IPS DF 6.9 (cell line): ENCODE data around the gene CLMN.

Experiments used
- DNase-seq: peaks from one replicate; pipeline ENCODE4 v3.0.0-alpha.2; 2013; ENCODE audit warnings: low read depth, low spot score
- H3K27ac ChIP-seq: one replicate; pipeline ENCODE4 v1.5.1; 2013; ENCODE audit warnings: low read length, control low read depth
- H3K27me3 ChIP-seq: 2 replicates; pipeline ENCODE4 v1.6.1; 2013; ENCODE audit warnings: mild to moderate bottlenecking, low read length; ENCODE audit not compliant: control insufficient read depth, insufficient read depth
- H3K36me3 ChIP-seq: 2 replicates; pipeline ENCODE4 v1.6.1; 2013; ENCODE audit warnings: low read length; ENCODE audit not compliant: control insufficient read depth, insufficient read depth
- H3K4me1 ChIP-seq: 2 replicates; pipeline ENCODE4 v1.6.1; 2013; ENCODE audit warnings: low read length; ENCODE audit not compliant: control insufficient read depth, insufficient read depth
- H3K4me3 ChIP-seq: 2 replicates; pipeline ENCODE4 v1.5.1; 2013; ENCODE audit warnings: mild to moderate bottlenecking, low read length
- H3K9me3 ChIP-seq: 2 replicates; pipeline ENCODE4 v1.6.1; 2013; ENCODE audit warnings: low read length, inconsistent platforms; ENCODE audit not compliant: control insufficient read depth, insufficient read depth
- WGBS: extraction: QIAGEN DNeasy Blood & Tissue Kit; methylation state at CpG from one replicate; pipeline ENCODE4 v1.1.7; 2013; ENCODE audit warnings: mixed read lengths, missing lambda C conversion rate; ENCODE audit not compliant: insufficient read length, insufficient coverage; 5-methylcytosine and 5-hydroxymethylcytosine counted together

Gene CLMN

GRCh38 chr14:95341564-95341963 is 21.9 kb upstream of the CLMN start:
- H3K27me3 ChIP-seq = no peaks in the 10 kb centered on the region
- H3K4me3 ChIP-seq = no peak overlapping the region
- H3K9me3 ChIP-seq = no peaks in the 10 kb centered on the region
- DNase-seq = no peak
- no CpG with 5 or more reads among the region's 4 CpGs for WGBS
- H3K36me3 ChIP-seq = no peaks in the 10 kb centered on the region
- no peaks in the 10 kb centered on the region; the same call in 1 of the 2 replicates for H3K4me1 ChIP-seq
- no peak overlapping the region for H3K27ac ChIP-seq

- H3K27me3 ChIP-seq = no peaks in the 10 kb centered on the region
- H3K27ac ChIP-seq = no peak overlapping the region
- H3K4me3 ChIP-seq = no peak overlapping the region
- no peaks in the 10 kb centered on the region for H3K36me3 ChIP-seq
- no peaks in the 10 kb centered on the region; the same call in 1 of the 2 replicates for H3K4me1 ChIP-seq
- no CpG with 5 or more reads among the region's 1 CpG for WGBS
- H3K9me3 ChIP-seq = no peaks in the 10 kb centered on the region
- DNase-seq = no peak
These were observed 21.4 kb upstream of the CLMN start for GRCh38 chr14:95341115-95341514.

- H3K36me3 ChIP-seq = no peaks in the 10 kb centered on the region
- DNase-seq = no peak
- no peak overlapping the region for H3K27ac ChIP-seq
- no peak overlapping the region for H3K4me3 ChIP-seq
- H3K4me1 ChIP-seq = no peaks in the 10 kb centered on the region; the same call in 1 of the 2 replicates
- no CpG with 5 or more reads among the region's 8 CpGs for WGBS
- no peaks in the 10 kb centered on the region for H3K9me3 ChIP-seq
- H3K27me3 ChIP-seq = no peaks in the 10 kb centered on the region
These were observed 20.5 kb upstream of the CLMN start for GRCh38 chr14:95340201-95340697.

- no peaks in the 10 kb centered on the region; the same call in 1 of the 2 replicates for H3K4me1 ChIP-seq
These were observed 19.7 kb upstream of the CLMN start for GRCh38 chr14:95339301-95339865.

GRCh38 chr14:95338436-95338835 is 18.7 kb upstream of the CLMN start:
- H3K36me3 ChIP-seq = no peaks in the 10 kb centered on the region
- WGBS = no CpG with 5 or more reads among the region's 5 CpGs
- H3K27me3 ChIP-seq = no peaks in the 10 kb centered on the region
- H3K9me3 ChIP-seq = no peaks in the 10 kb centered on the region
- no peak overlapping the region for H3K4me3 ChIP-seq
- H3K27ac ChIP-seq = no peak overlapping the region
- no peak for DNase-seq
- H3K4me1 ChIP-seq = no peaks in the 10 kb centered on the region; the same call in 1 of the 2 replicates

More at GRCh38 chr14:95339301-95339865, 19.7 kb upstream of the CLMN start:
- DNase-seq = no peak
- H3K36me3 ChIP-seq = no peaks in the 10 kb centered on the region
- no peaks in the 10 kb centered on the region for H3K27me3 ChIP-seq
- no peak overlapping the region for H3K27ac ChIP-seq
- H3K9me3 ChIP-seq = no peaks in the 10 kb centered on the region
- no CpG with 5 or more reads among the region's 10 CpGs for WGBS
- no peak overlapping the region for H3K4me3 ChIP-seq

- no peaks in the 10 kb centered on the region for H3K27me3 ChIP-seq
- no peaks in the 10 kb centered on the region; the same call in 1 of the 2 replicates for H3K4me1 ChIP-seq
- H3K4me3 ChIP-seq = no peak overlapping the region
- DNase-seq = no peak
- H3K9me3 ChIP-seq = no peaks in the 10 kb centered on the region
- no peak overlapping the region for H3K27ac ChIP-seq
- no peaks in the 10 kb centered on the region for H3K36me3 ChIP-seq
- no CpG with 5 or more reads among the region's 10 CpGs for WGBS
These were observed 17.4 kb upstream of the CLMN start for GRCh38 chr14:95337041-95337595.

- Histone ChIP-seq H3K27ac (no peak overlapping the region), H3K27me3 (no peaks in the 10 kb centered on the region), H3K4me3 (no peak overlapping the region), H3K36me3 (no peaks in the 10 kb centered on the region), H3K4me1 (no peaks in the 10 kb centered on the region; the same call in 1 of the 2 replicates), H3K9me3 (no peaks in the 10 kb centered on the region)
- no peak for DNase-seq
- no CpG with 5 or more reads among the region's 5 CpGs for WGBS
These were observed 16.6 kb upstream of the CLMN start for GRCh38 chr14:95336192-95336760.

- DNase-seq = no peak
- no peaks in the 10 kb centered on the region for H3K36me3 ChIP-seq
- H3K4me1 ChIP-seq = no peaks in the 10 kb centered on the region
- WGBS = no CpG with 5 or more reads among the region's 2 CpGs
- H3K27ac ChIP-seq = no peak overlapping the region
- no peak overlapping the region for H3K4me3 ChIP-seq
- H3K27me3 ChIP-seq = no peaks in the 10 kb centered on the region
- no peaks in the 10 kb centered on the region for H3K9me3 ChIP-seq
These were observed 15.4 kb upstream of the CLMN start for GRCh38 chr14:95335071-95335470.

GRCh38 chr14:95334044-95334443 is 14.3 kb upstream of the CLMN start:
- WGBS = no CpG with 5 or more reads among the region's 6 CpGs
- no peak for DNase-seq
- H3K4me1 ChIP-seq = no peaks in the 10 kb centered on the region

GRCh38 chr14:95332641-95333040 is 12.9 kb upstream of the CLMN start:
- H3K36me3 ChIP-seq = no peaks in the 10 kb centered on the region
- H3K4me3 ChIP-seq = no peak overlapping the region
- DNase-seq = no peak
- no peaks in the 10 kb centered on the region for H3K4me1 ChIP-seq
- H3K9me3 ChIP-seq = no peaks in the 10 kb centered on the region
- H3K27ac ChIP-seq = no peak overlapping the region
- no peaks in the 10 kb centered on the region for H3K27me3 ChIP-seq
- no CpG with 5 or more reads among the region's 3 CpGs for WGBS

More at GRCh38 chr14:95334044-95334443, 14.3 kb upstream of the CLMN start:
- Histone ChIP-seq H3K9me3 (no peaks in the 10 kb centered on the region), H3K4me3 (no peak overlapping the region), H3K36me3 (no peaks in the 10 kb centered on the region), H3K27me3 (no peaks in the 10 kb centered on the region), H3K27ac (no peak overlapping the region)
